BE2C (cell line): ENCODE results near the gene REM2.
"Not testable (repeated sequence)": the region's sequence is repeated elsewhere in the genome, so short reads cannot be mapped to it uniquely, and the experiment has no call there.

Source experiments
- DNase-seq: peaks from one replicate; pipeline ENCODE4 v3.0.0-alpha.2; 2020
- H3K27me3 ChIP-seq: fragments of 250-450 bp; sonication (Bioruptor Pico); 2 replicates; pipeline ENCODE4 v1.5.1; 2020; ENCODE audit warnings: mild to moderate bottlenecking
- H3K36me3 ChIP-seq: fragments of 250-450 bp; sonication (Bioruptor Pico); 2 replicates; pipeline ENCODE4 v1.5.1; 2020; ENCODE audit warnings: mild to moderate bottlenecking
- H3K4me1 ChIP-seq: fragments of 250-450 bp; sonication (Bioruptor Pico); 2 replicates; pipeline ENCODE4 v1.5.1; 2020
- H3K4me3 ChIP-seq: 2 replicates; pipeline ENCODE4 v1.5.1; 2011; ENCODE audit warnings: low read depth, low read length
- H3K9me3 ChIP-seq: fragments of 250-450 bp; sonication (Bioruptor Pico); 2 replicates; pipeline ENCODE4 v1.5.1; 2020
- CTCF ChIP-seq: IDR thresholded peaks from 2 replicates; pipeline ENCODE4 v1.5.1; 2012; ENCODE audit warnings: mild to moderate bottlenecking, low read depth, low read length

The REM2 gene

GRCh38 chr14:22908601-22909000 lies 25.6 kb downstream of the REM2 start:
- no peaks in the 10 kb centered on the region; the same call in 1 of the 2 replicates for H3K9me3 ChIP-seq
- no peaks in the 10 kb centered on the region for H3K27me3 ChIP-seq
- peaks cover 66% of the 10 kb centered on the region for H3K36me3 ChIP-seq
- H3K4me1 ChIP-seq = no peaks in the 10 kb centered on the region
- no peak overlapping the region for H3K4me3 ChIP-seq
- no peak for TF ChIP-seq CTCF
- no peak for DNase-seq

- Histone ChIP-seq H3K4me3 (no peak overlapping the region), H3K27me3 (no peaks in the 10 kb centered on the region), H3K36me3 (peaks cover 46% of the 10 kb centered on the region), H3K4me1 (no peaks in the 10 kb centered on the region), H3K9me3 (no peaks in the 10 kb centered on the region)
- no peak for TF ChIP-seq CTCF
- no peak for DNase-seq
These were observed 27.9 kb downstream of the REM2 start for GRCh38 chr14:22910916-22911315.

GRCh38 chr14:22914836-22915235 lies 31.8 kb downstream of the REM2 start:
- not testable (repeated sequence) for DNase-seq, H3K27me3 ChIP-seq, H3K9me3 ChIP-seq, H3K4me3 ChIP-seq, H3K36me3 ChIP-seq, H3K4me1 ChIP-seq

- H3K36me3 ChIP-seq = peaks cover 14% of the 10 kb centered on the region
- H3K9me3 ChIP-seq = no peaks in the 10 kb centered on the region
- no peak for DNase-seq
- H3K27me3 ChIP-seq = no peaks in the 10 kb centered on the region
- no peaks in the 10 kb centered on the region for H3K4me1 ChIP-seq
- H3K4me3 ChIP-seq = no peak overlapping the region
- TF ChIP-seq CTCF = no peak
These were observed 33.0 kb downstream of the REM2 start for GRCh38 chr14:22915886-22916521.

- Histone ChIP-seq H3K36me3 (peaks cover 39% of the 10 kb centered on the region), H3K27me3 (no peaks in the 10 kb centered on the region), H3K9me3 (no peaks in the 10 kb centered on the region), H3K4me3 (peak within 1 kb of the TSS; percentile 99), H3K4me1 (no peaks in the 10 kb centered on the region)
- no peak for TF ChIP-seq CTCF
- peak; percentile 100 for DNase-seq
These were observed 36.0 kb downstream of the REM2 start, which contains the start of gene RBM23 for GRCh38 chr14:22918804-22919600. Gene RBM23, minus strand, starts transcription at chr14:22919149.

- H3K36me3 ChIP-seq = peaks cover 45% of the 10 kb centered on the region
- no peaks in the 10 kb centered on the region for H3K4me1 ChIP-seq
- H3K9me3 ChIP-seq = no peaks in the 10 kb centered on the region
- no peak for DNase-seq
- TF ChIP-seq CTCF = no peak
- no peaks in the 10 kb centered on the region for H3K27me3 ChIP-seq
- peak overlapping the region; percentile 51 for H3K4me3 ChIP-seq
These were observed 36.5 kb downstream of the REM2 start for GRCh38 chr14:22919601-22919921.
